ENCODE measurements around the gene MGAT1.
"Not testable (repeated sequence)": the region's sequence is repeated elsewhere in the genome, so short reads cannot be mapped to it uniquely, and the experiment has no call there.

The MGAT1 gene

GRCh38 chr5:180783340-180784052 is 19.1 kb downstream of the MGAT1 start:
- peaks cover 3% of the 10 kb centered on the region for H3K79me2 ChIP-seq (ENCODE audit: control insufficient read depth, insufficient read depth, low read length, unreplicated experiment)
- H3K27me3 ChIP-seq (ENCODE audit: insufficient read depth, low read length) = no peaks in the 10 kb centered on the region
- no peaks in the 10 kb centered on the region for H3K36me3 ChIP-seq (ENCODE audit: insufficient read depth, low read length)
- H3K4me3 ChIP-seq (ENCODE audit: low read depth, low read length) = no peak overlapping the region
- no peak overlapping the region for H3K27ac ChIP-seq (ENCODE audit: low read depth, low read length)
- peaks cover 27% of the 10 kb centered on the region for H3K4me1 ChIP-seq (ENCODE audit: control insufficient read depth, insufficient read depth, low read length, unreplicated experiment)
- H2AFZ ChIP-seq (ENCODE audit: low read length, unreplicated experiment) = no peak overlapping the region

- H3K4me1 ChIP-seq (ENCODE audit: control insufficient read depth, insufficient read depth, low read length, unreplicated experiment) = peaks cover 27% of the 10 kb centered on the region
- H3K4me3 ChIP-seq (ENCODE audit: low read depth, low read length) = no peak overlapping the region
- no peak overlapping the region for H2AFZ ChIP-seq (ENCODE audit: low read length, unreplicated experiment)
- H3K79me2 ChIP-seq (ENCODE audit: control insufficient read depth, insufficient read depth, low read length, unreplicated experiment) = no peaks in the 10 kb centered on the region
- H3K27ac ChIP-seq (ENCODE audit: low read depth, low read length) = no peak overlapping the region
- no peaks in the 10 kb centered on the region for H3K36me3 ChIP-seq (ENCODE audit: insufficient read depth, low read length)
- H3K27me3 ChIP-seq (ENCODE audit: insufficient read depth, low read length) = no peaks in the 10 kb centered on the region
Observed at GRCh38 chr5:180782748-180783147, 19.9 kb downstream of the MGAT1 start.

GRCh38 chr5:180781900-180782326 is 20.7 kb downstream of the MGAT1 start:
- not testable (repeated sequence) for H3K27ac ChIP-seq (ENCODE audit: low read depth, low read length); H2AFZ ChIP-seq (ENCODE audit: low read length, unreplicated experiment); H3K27me3 ChIP-seq (ENCODE audit: insufficient read depth, low read length); H3K4me3 ChIP-seq (ENCODE audit: low read depth, low read length); H3K79me2 ChIP-seq (ENCODE audit: control insufficient read depth, insufficient read depth, low read length, unreplicated experiment); H3K36me3 ChIP-seq (ENCODE audit: insufficient read depth, low read length)
- peaks cover 23% of the 10 kb centered on the region for H3K4me1 ChIP-seq (ENCODE audit: control insufficient read depth, insufficient read depth, low read length, unreplicated experiment)

GRCh38 chr5:180779985-180780610 is 22.5 kb downstream of the MGAT1 start:
- peaks cover 9% of the 10 kb centered on the region; the same call in 1 of the 2 replicates for H3K27me3 ChIP-seq (ENCODE audit: insufficient read depth, low read length)
- H3K4me3 ChIP-seq (ENCODE audit: low read depth, low read length) = no peak overlapping the region
- peaks cover 4% of the 10 kb centered on the region for H3K4me1 ChIP-seq (ENCODE audit: control insufficient read depth, insufficient read depth, low read length, unreplicated experiment)
- no peaks in the 10 kb centered on the region for H3K36me3 ChIP-seq (ENCODE audit: insufficient read depth, low read length)
- no peak overlapping the region for H3K27ac ChIP-seq (ENCODE audit: low read depth, low read length)
- no peak overlapping the region for H2AFZ ChIP-seq (ENCODE audit: low read length, unreplicated experiment)
- H3K79me2 ChIP-seq (ENCODE audit: control insufficient read depth, insufficient read depth, low read length, unreplicated experiment) = no peaks in the 10 kb centered on the region

GRCh38 chr5:180777475-180777874 is 25.1 kb downstream of the MGAT1 start:
- Histone ChIP-seq H3K4me3 (ENCODE audit: low read depth, low read length) (no peak overlapping the region), H3K36me3 (ENCODE audit: insufficient read depth, low read length) (no peaks in the 10 kb centered on the region), H3K27me3 (ENCODE audit: insufficient read depth, low read length) (peaks cover 24% of the 10 kb centered on the region), H3K4me1 (ENCODE audit: control insufficient read depth, insufficient read depth, low read length, unreplicated experiment) (no peaks in the 10 kb centered on the region), H3K27ac (ENCODE audit: low read depth, low read length) (no peak overlapping the region), H2AFZ (ENCODE audit: low read length, unreplicated experiment) (no peak overlapping the region), H3K79me2 (ENCODE audit: control insufficient read depth, insufficient read depth, low read length, unreplicated experiment) (no peaks in the 10 kb centered on the region)

GRCh38 chr5:180776376-180776775 is 26.2 kb downstream of the MGAT1 start:
- Histone ChIP-seq H2AFZ (ENCODE audit: low read length, unreplicated experiment) (no peak overlapping the region), H3K4me1 (ENCODE audit: control insufficient read depth, insufficient read depth, low read length, unreplicated experiment) (no peaks in the 10 kb centered on the region)

GRCh38 chr5:180775624-180776023 is 27.0 kb downstream of the MGAT1 start:
- H3K79me2 ChIP-seq (ENCODE audit: control insufficient read depth, insufficient read depth, low read length, unreplicated experiment) = no peaks in the 10 kb centered on the region
- H2AFZ ChIP-seq (ENCODE audit: low read length, unreplicated experiment) = no peak overlapping the region
- peaks cover 24% of the 10 kb centered on the region for H3K27me3 ChIP-seq (ENCODE audit: insufficient read depth, low read length)
- H3K4me3 ChIP-seq (ENCODE audit: low read depth, low read length) = no peak overlapping the region
- H3K4me1 ChIP-seq (ENCODE audit: control insufficient read depth, insufficient read depth, low read length, unreplicated experiment) = no peaks in the 10 kb centered on the region
- H3K27ac ChIP-seq (ENCODE audit: low read depth, low read length) = no peak overlapping the region
- H3K36me3 ChIP-seq (ENCODE audit: insufficient read depth, low read length) = no peaks in the 10 kb centered on the region

More at GRCh38 chr5:180776376-180776775, 26.2 kb downstream of the MGAT1 start:
- Histone ChIP-seq H3K36me3 (ENCODE audit: insufficient read depth, low read length) (no peaks in the 10 kb centered on the region), H3K4me3 (ENCODE audit: low read depth, low read length) (no peak overlapping the region), H3K27me3 (ENCODE audit: insufficient read depth, low read length) (peaks cover 24% of the 10 kb centered on the region), H3K79me2 (ENCODE audit: control insufficient read depth, insufficient read depth, low read length, unreplicated experiment) (no peaks in the 10 kb centered on the region), H3K27ac (ENCODE audit: low read depth, low read length) (no peak overlapping the region)

GRCh38 chr5:180771839-180772238 is 30.8 kb downstream of the MGAT1 start:
- Histone ChIP-seq H3K27me3 (ENCODE audit: insufficient read depth, low read length) (peaks cover 24% of the 10 kb centered on the region), H3K27ac (ENCODE audit: low read depth, low read length) (no peak overlapping the region), H3K4me1 (ENCODE audit: control insufficient read depth, insufficient read depth, low read length, unreplicated experiment) (no peaks in the 10 kb centered on the region), H3K4me3 (ENCODE audit: low read depth, low read length) (no peak overlapping the region), H3K79me2 (ENCODE audit: control insufficient read depth, insufficient read depth, low read length, unreplicated experiment) (no peaks in the 10 kb centered on the region), H3K36me3 (ENCODE audit: insufficient read depth, low read length) (no peaks in the 10 kb centered on the region), H2AFZ (ENCODE audit: low read length, unreplicated experiment) (no peak overlapping the region)

GRCh38 chr5:180769821-180770220 is 32.8 kb downstream of the MGAT1 start:
- Histone ChIP-seq H3K4me1 (ENCODE audit: control insufficient read depth, insufficient read depth, low read length, unreplicated experiment) (no peaks in the 10 kb centered on the region), H3K4me3 (ENCODE audit: low read depth, low read length) (no peak overlapping the region), H3K79me2 (ENCODE audit: control insufficient read depth, insufficient read depth, low read length, unreplicated experiment) (no peaks in the 10 kb centered on the region), H2AFZ (ENCODE audit: low read length, unreplicated experiment) (no peak overlapping the region), H3K27ac (ENCODE audit: low read depth, low read length) (no peak overlapping the region), H3K36me3 (ENCODE audit: insufficient read depth, low read length) (no peaks in the 10 kb centered on the region), H3K27me3 (ENCODE audit: insufficient read depth, low read length) (peaks cover 12% of the 10 kb centered on the region)

GRCh38 chr5:180755601-180756000 is 47.0 kb downstream of the MGAT1 start:
- Histone ChIP-seq H3K27ac (ENCODE audit: low read depth, low read length) (no peak overlapping the region), H3K36me3 (ENCODE audit: insufficient read depth, low read length) (no peaks in the 10 kb centered on the region), H3K27me3 (ENCODE audit: insufficient read depth, low read length) (peaks cover 14% of the 10 kb centered on the region), H3K4me3 (ENCODE audit: low read depth, low read length) (no peak overlapping the region), H3K79me2 (ENCODE audit: control insufficient read depth, insufficient read depth, low read length, unreplicated experiment) (no peaks in the 10 kb centered on the region), H2AFZ (ENCODE audit: low read length, unreplicated experiment) (no peak overlapping the region), H3K4me1 (ENCODE audit: control insufficient read depth, insufficient read depth, low read length, unreplicated experiment) (no peaks in the 10 kb centered on the region)

- H3K27me3 ChIP-seq (ENCODE audit: insufficient read depth, low read length) = peaks cover 97% of the 10 kb centered on the region
Observed at GRCh38 chr5:180744253-180744652, 58.4 kb downstream of the MGAT1 start.

More at GRCh38 chr5:180744253-180744652, 58.4 kb downstream of the MGAT1 start:
- Histone ChIP-seq H3K79me2 (ENCODE audit: control insufficient read depth, insufficient read depth, low read length, unreplicated experiment) (no peaks in the 10 kb centered on the region), H3K4me1 (ENCODE audit: control insufficient read depth, insufficient read depth, low read length, unreplicated experiment) (no peaks in the 10 kb centered on the region), H3K4me3 (ENCODE audit: low read depth, low read length) (no peak overlapping the region), H3K27ac (ENCODE audit: low read depth, low read length) (no peak overlapping the region), H3K36me3 (ENCODE audit: insufficient read depth, low read length) (no peaks in the 10 kb centered on the region), H2AFZ (ENCODE audit: low read length, unreplicated experiment) (no peak overlapping the region)

All from ACC112 (cell line).